Psoas muscle (tissue), 8 donors: ENCODE measurements around the gene RALA. TPM values are rescaled to one million over a fixed set of nuclear protein-coding genes. Genes with fewer than 3 reads are reported as not detected.
A peak's percentile ranks its signal among the peaks of the same experiment; 100 is the strongest.
"Not testable (repeated sequence)": the region's sequence is repeated elsewhere in the genome, so short reads cannot be mapped to it uniquely, and the experiment has no call there.

ENCODE experiments used
- ATAC-seq, 4 donors: fragments of 200-7000 bp; cut with Tn5 transposase; one replicate each; pipeline ENCODE4 v1.9.1; 2020; ENCODE audit warnings: moderate library complexity in 3 of 4, mild to moderate bottlenecking in 2 of 4
- DNase-seq, 2 donors: peaks; one replicate each; pipeline ENCODE4 v3.0.0-alpha.2; 2020
- H3K27ac ChIP-seq: fragments of 200-600 bp; one replicate; pipeline ENCODE4 v1.8.0; 2022
- H3K27me3 ChIP-seq, 3 donors: fragments of 200-600 bp in 1 of 3; one replicate each; pipeline versions ENCODE4 v1.6.1 to v1.8.0; 2013 to 2022; ENCODE audit warnings: low read length in 2 of 3, mild to moderate bottlenecking in 2 of 3, moderate library complexity in 1 of 3; ENCODE audit not compliant: insufficient read depth in 3 of 3
- H3K36me3 ChIP-seq, 2 donors: fragments of 200-600 bp in 1 of 2; one replicate each; pipeline versions ENCODE4 v1.6.1 to v1.8.0; 2013 to 2022; ENCODE audit warnings: low read depth in 1 of 2, mild to moderate bottlenecking in 1 of 2, moderate library complexity in 1 of 2; ENCODE audit not compliant: insufficient read depth in 1 of 2
- H3K4me1 ChIP-seq: fragments of 200-600 bp; one replicate; pipeline ENCODE4 v1.8.0; 2022
- H3K4me3 ChIP-seq: fragments of 200-600 bp; one replicate; pipeline ENCODE4 v1.8.0; 2022; ENCODE audit warnings: mild to moderate bottlenecking
- H3K9me3 ChIP-seq: fragments of 200-600 bp; one replicate; pipeline ENCODE4 v1.8.0; 2022
- CTCF ChIP-seq: fragments of 200-600 bp; IDR thresholded peaks from one replicate; pipeline ENCODE4 v1.8.0; 2022; ENCODE audit warnings: antibody characterized with exemption
- WGBS, 3 donors: extraction: QIAGEN DNeasy Blood & Tissue Kit; methylation state at CpG; one replicate each; pipeline versions ENCODE4 v1.1.6 to v1.1.7; 2013; 5-methylcytosine and 5-hydroxymethylcytosine counted together
- intact Hi-C, 2 donors: fragments of 100-400 bp; cut with DNase I; formaldehyde crosslinking; loops; one replicate each; pipeline versions ENCODE4 v1.11.0 to v1.14.2; 2022
- polyA plus RNA-seq, 3 donors: library from polyadenylated mRNA; stranded (reverse); fragments of 200-250 nt; gene quantifications; one replicate each; pipeline ENCODE4 v1.2.3, GENCODE V29; 2013
- total RNA-seq, 4 donors: library from RNA; stranded (reverse); fragmentation: NEBNext Ultra II Directional in 2 of 4; extraction: Animal tissue kit (Norgen Biotek cat#: 25700) in 2 of 4; gene quantifications; one replicate each; pipeline versions ENCODE4 v1.2.1 to v1.2.4, GENCODE V29; 2021 to 2023
- donor health status: healthy with polysubstance abuse.
- donor health status: DM: no; HTN: no; CAD: no; lungs with moderate emphysema.
- donor health status: Bipolar disorder and iron deficiency.
- donor health status: healthy.
- donor health status: DM: yes; HTN: yes; CAD: no.
- donor health status: DM: no; HTN: no; CAD: no.
- donor health status: DM: no; HTN: no; CAD: no.
- donor health status: DM: yes; HTN: yes; CAD: no.

The RALA gene
- total and polyA plus RNA-seq, 7 donors: 15.1 to 33.9 (median 17.9) TPM

- no peaks in the 10 kb centered on the region for H3K36me3 ChIP-seq
- no peaks in the 10 kb centered on the region for H3K9me3 ChIP-seq
Measured at GRCh38 chr7:39676346-39676745, 53.0 kb downstream of the RALA start.

GRCh38 chr7:39678930-39679709, 55.7 kb downstream of the RALA start:
- no peaks in the 10 kb centered on the region for H3K36me3 ChIP-seq
- H3K27me3 ChIP-seq: no peaks in the 10 kb centered on the region
- intact Hi-C loops: no loop called here
- TF ChIP-seq CTCF: no peak
- peaks cover 37% of the 10 kb centered on the region for H3K4me1 ChIP-seq
- no peaks in the 10 kb centered on the region for H3K9me3 ChIP-seq
- no peak overlapping the region for H3K27ac ChIP-seq
- WGBS, 3 donors: 87 to 94% (median 92%) methylated on average over 6 of the region's 6 CpGs
- H3K4me3 ChIP-seq: no peak overlapping the region
- DNase-seq (no peak), ATAC-seq (no peak)

More at GRCh38 chr7:39676346-39676745, 53.0 kb downstream of the RALA start:
- DNase-seq: no peak
- H3K27me3 ChIP-seq: no peaks in the 10 kb centered on the region
- intact Hi-C loops: no loop called here
- no peak overlapping the region for H3K4me3 ChIP-seq
- 70 to 77% (median 75%) methylated on average over 2 of the region's 2 CpGs for WGBS, 3 donors
- TF ChIP-seq CTCF: no peak
- no peak for ATAC-seq
- peaks cover 18% of the 10 kb centered on the region for H3K4me1 ChIP-seq
- H3K27ac ChIP-seq: no peak overlapping the region

- H3K36me3 ChIP-seq, H3K27me3 ChIP-seq, H3K27ac ChIP-seq, ATAC-seq, H3K9me3 ChIP-seq, H3K4me3 ChIP-seq, DNase-seq: not testable (repeated sequence)
- H3K4me1 ChIP-seq: peaks cover 31% of the 10 kb centered on the region
- WGBS, 3 donors: 92 to 95% (median 93%) methylated on average over 9 of the region's 9 CpGs
- intact Hi-C loops: loop anchor here in 1 of 2 donors (10.0 kb wide), 1 partner anchor 55 kb away; the partner anchor contains the start of gene RALA
Measured at GRCh38 chr7:39679874-39680273, 56.5 kb downstream of the RALA start.

- Histone ChIP-seq H3K27me3 (no peaks in the 10 kb centered on the region), H3K9me3 (no peaks in the 10 kb centered on the region), H3K4me3 (no peak overlapping the region), H3K36me3 (no peaks in the 10 kb centered on the region), H3K4me1 (peaks cover 27% of the 10 kb centered on the region), H3K27ac (no peak overlapping the region)
- ATAC-seq (peak in 1 of 4 donors; percentile 17), DNase-seq (no peak)
- intact Hi-C loops: loop anchor here in 1 of 2 donors (10.0 kb wide), 1 partner anchor 57 kb away; the partner anchor contains the start of gene RALA
- WGBS, 3 donors: 31 to 54% (median 36%) methylated on average over 3 of the region's 3 CpGs
- TF ChIP-seq CTCF: no peak
Measured at GRCh38 chr7:39681887-39682441, 58.6 kb downstream of the RALA start.

GRCh38 chr7:39683216-39683845, 60.0 kb downstream of the RALA start:
- no peak for TF ChIP-seq CTCF
- no peaks in the 10 kb centered on the region for H3K9me3 ChIP-seq
- intact Hi-C loops: loop anchor here in 1 of 2 donors (10.0 kb wide), 1 partner anchor 59 kb away; the partner anchor contains the start of gene RALA
- H3K27ac ChIP-seq: no peak overlapping the region
- peak in 1 of 4 donors; percentile 38 for ATAC-seq
- no peak for DNase-seq
- peaks cover 27% of the 10 kb centered on the region for H3K4me1 ChIP-seq
- H3K27me3 ChIP-seq: no peaks in the 10 kb centered on the region
- no peak overlapping the region for H3K4me3 ChIP-seq
- peaks cover 0 to 5% of the 10 kb centered on the region in 2 donors for H3K36me3 ChIP-seq
- WGBS, 3 donors: 38 to 45% (median 45%) methylated on average over 2 of the region's 2 CpGs
